Activated CD4-positive, alpha-beta T cell treated with anti-CD3 and anti-CD28 coated beads, Interleukin-2, amount 10 ng/mL, durations not matched to agents 7 days and 5 days (primary cell): ENCODE results near the gene GRM4. TPM values are rescaled to one million over a fixed set of nuclear protein-coding genes. Genes with fewer than 3 reads are reported as not detected.

Source experiments
- CTCF ChIA-PET: fragments of 350-600 bp; sonication (Branson Sonifier 250); formaldehyde crosslinking; loops from one replicate; lab custom pipeline; 2021; ENCODE audit warnings: antibody characterized with exemption; lab: Charles Lee
- POLR2A ChIA-PET: fragments of 350-600 bp; sonication (Branson Sonifier 250); formaldehyde crosslinking; loops from one replicate; lab custom pipeline; 2021; ENCODE audit warnings: antibody characterized with exemption; lab: Charles Lee
- DNase-seq: peaks from one replicate; pipeline ENCODE4 v3.0.0-alpha.2; 2020
- H3K27ac Mint-ChIP-seq: one replicate; pipeline ENCODE4 v1.8.0; 2021; ENCODE audit warnings: mild to moderate bottlenecking, moderate library complexity, mixed read lengths
- H3K27me3 Mint-ChIP-seq: one replicate; pipeline ENCODE4 v1.8.0; 2021; ENCODE audit warnings: mixed read lengths
- H3K36me3 Mint-ChIP-seq: one replicate; pipeline ENCODE4 v1.8.0; 2021; ENCODE audit warnings: low read depth, mixed read lengths
- H3K4me1 Mint-ChIP-seq: one replicate; pipeline ENCODE4 v1.8.0; 2021; ENCODE audit warnings: mixed read lengths
- H3K4me3 Mint-ChIP-seq: one replicate; pipeline ENCODE4 v1.8.0; 2021; ENCODE audit warnings: mild to moderate bottlenecking, moderate library complexity, mixed read lengths
- H3K9me3 Mint-ChIP-seq: one replicate; pipeline ENCODE4 v1.8.0; 2021; ENCODE audit warnings: mixed read lengths
- total RNA-seq, 2 experiments: library from RNA; stranded (reverse); gene quantifications; one replicate each; pipeline ENCODE4 v1.2.3, GENCODE V29; 2021

The GRM4 gene
- total RNA-seq, 2 experiments from 2014 or later: not detected

DNA sequence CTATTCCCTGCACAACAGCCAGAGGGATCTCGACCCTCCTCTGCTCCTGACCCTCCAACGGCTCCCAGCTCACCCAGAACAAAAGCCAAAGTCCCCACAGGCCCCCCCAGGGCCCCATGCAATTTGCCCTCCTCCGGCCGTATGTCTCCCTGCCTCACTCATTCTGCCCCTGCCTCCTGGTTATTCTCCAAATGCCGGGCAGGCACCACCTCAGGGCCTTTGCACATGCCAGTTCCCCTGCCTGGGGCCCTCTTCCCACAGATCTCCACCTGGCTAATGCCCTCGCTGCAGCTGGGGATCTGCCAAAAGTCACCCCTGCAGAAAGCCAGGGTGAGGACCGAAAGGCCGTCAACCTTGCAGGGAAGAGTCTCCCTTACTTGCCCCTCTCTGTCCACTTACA is 66.0 kb downstream of the GRM4 start:
- POLR2A ChIA-PET: no interaction called here
- no peaks in the 10 kb centered on the region for H3K9me3 Mint-ChIP-seq
- H3K4me3 Mint-ChIP-seq: no peak overlapping the region
- no peak for DNase-seq
- H3K27ac Mint-ChIP-seq: no peak overlapping the region
- no peaks in the 10 kb centered on the region for H3K4me1 Mint-ChIP-seq
- H3K36me3 Mint-ChIP-seq: no peaks in the 10 kb centered on the region
- H3K27me3 Mint-ChIP-seq: peaks cover 2% of the 10 kb centered on the region
- CTCF ChIA-PET: no interaction called here

DNA sequence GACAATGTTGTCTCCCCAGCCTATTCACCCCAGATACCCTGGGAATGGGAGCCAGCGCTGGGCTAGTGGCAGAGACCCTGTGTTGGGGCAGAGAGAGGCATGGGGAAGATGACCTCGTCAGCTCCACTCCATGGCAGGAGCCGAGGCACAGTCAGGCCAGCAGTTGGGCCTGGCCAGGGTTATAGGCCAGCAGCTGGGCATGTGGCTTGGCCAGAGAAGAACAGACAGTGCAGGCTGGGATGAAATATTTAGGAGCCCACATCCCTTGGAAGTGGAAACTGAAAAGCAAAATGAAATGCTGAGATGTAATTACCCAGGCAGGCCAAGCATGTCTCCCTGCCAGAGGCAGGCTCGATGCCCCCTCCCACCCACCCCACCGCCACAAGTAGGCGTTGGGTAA is 70.0 kb downstream of the GRM4 start:
- no peaks in the 10 kb centered on the region for H3K4me1 Mint-ChIP-seq
- H3K4me3 Mint-ChIP-seq: no peak overlapping the region
- no peaks in the 10 kb centered on the region for H3K9me3 Mint-ChIP-seq
- H3K36me3 Mint-ChIP-seq: no peaks in the 10 kb centered on the region
- ChIA-PET CTCF (no interaction called here), POLR2A (no interaction called here)
- DNase-seq: no peak
- no peak overlapping the region for H3K27ac Mint-ChIP-seq
- H3K27me3 Mint-ChIP-seq: peaks cover 2% of the 10 kb centered on the region

DNA sequence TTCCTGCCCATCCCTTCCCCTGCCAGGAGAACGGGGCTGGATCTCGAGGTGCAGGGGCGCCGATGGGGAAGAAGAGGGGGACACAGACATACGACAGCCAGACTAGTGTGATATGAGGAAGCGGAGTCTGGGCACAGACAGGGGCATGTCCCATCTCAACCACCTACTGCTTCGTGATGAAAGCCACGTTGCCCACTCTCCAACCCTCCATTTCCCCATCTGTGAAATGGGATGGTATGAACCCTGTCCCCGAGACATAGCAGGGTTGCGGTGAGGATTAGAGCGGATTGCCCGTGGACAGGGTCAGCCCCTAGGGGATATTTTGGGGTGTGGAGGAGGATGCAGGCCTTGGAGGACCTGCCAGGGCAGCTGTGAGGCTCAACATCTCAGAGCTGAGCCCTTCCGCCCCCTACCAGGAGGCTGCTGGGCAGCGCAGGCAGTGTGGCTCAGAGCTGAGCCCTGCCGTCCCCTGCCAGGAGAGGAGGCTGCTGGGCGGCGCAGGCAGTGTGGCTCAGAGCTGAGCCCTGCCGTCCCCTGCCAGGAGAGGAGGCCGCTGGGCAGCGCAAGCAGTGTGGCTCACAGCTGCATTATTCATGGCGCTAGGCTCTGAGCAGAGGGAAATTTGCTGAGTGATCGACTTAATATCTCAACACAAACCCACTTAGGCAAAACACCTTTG is 71.7 kb downstream of the GRM4 start:
- no peak for DNase-seq
- H3K4me3 Mint-ChIP-seq: no peak overlapping the region
- ChIA-PET POLR2A (no interaction called here), CTCF (no interaction called here)
- no peaks in the 10 kb centered on the region for H3K36me3 Mint-ChIP-seq
- no peaks in the 10 kb centered on the region for H3K4me1 Mint-ChIP-seq
- H3K9me3 Mint-ChIP-seq: no peaks in the 10 kb centered on the region
- H3K27me3 Mint-ChIP-seq: peaks cover 2% of the 10 kb centered on the region
- H3K27ac Mint-ChIP-seq: no peak overlapping the region

DNA sequence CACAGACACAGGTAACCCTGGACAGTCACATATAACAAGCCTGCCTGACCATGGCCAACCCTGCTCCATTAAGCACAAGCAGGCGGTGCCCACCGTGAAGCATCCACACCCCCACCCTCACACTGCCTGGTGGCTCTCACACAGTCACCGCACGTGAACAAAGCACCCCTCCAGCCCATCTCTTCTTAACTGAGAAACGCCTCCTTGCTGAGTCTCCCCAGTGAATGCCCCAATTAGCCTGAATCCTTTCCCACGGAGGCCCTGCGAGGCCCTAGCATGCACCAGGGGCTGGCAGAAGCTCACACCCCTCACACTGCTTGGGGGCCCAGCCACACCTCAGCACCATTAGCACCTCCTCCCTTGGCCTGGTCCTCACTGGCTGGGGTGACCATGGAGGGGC is 72.3 kb downstream of the GRM4 start:
- Mint-ChIP-seq H3K27me3 (peaks cover 2% of the 10 kb centered on the region), H3K27ac (no peak overlapping the region), H3K4me1 (no peaks in the 10 kb centered on the region), H3K9me3 (no peaks in the 10 kb centered on the region), H3K36me3 (no peaks in the 10 kb centered on the region), H3K4me3 (no peak overlapping the region)
- ChIA-PET CTCF (no interaction called here), POLR2A (no interaction called here)
- no peak for DNase-seq

DNA sequence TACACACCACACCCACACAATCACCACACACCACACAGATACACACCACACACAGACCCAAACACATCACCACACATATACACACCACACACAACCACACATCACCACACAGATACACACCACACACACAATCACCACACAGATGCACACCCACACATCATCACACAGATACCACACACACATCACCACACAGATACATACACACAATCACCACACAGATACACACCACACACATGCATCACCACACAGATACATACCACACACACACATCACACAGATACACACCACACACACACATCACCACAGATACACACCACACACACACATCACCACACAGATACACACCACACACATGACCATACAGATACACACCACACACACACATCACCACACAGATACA is 73.2 kb downstream of the GRM4 start:
- Mint-ChIP-seq H3K4me1 (no peaks in the 10 kb centered on the region), H3K27ac (no peak overlapping the region), H3K9me3 (no peaks in the 10 kb centered on the region), H3K27me3 (peaks cover 2% of the 10 kb centered on the region), H3K4me3 (no peak overlapping the region), H3K36me3 (no peaks in the 10 kb centered on the region)
- CTCF ChIA-PET: no interaction called here
- POLR2A ChIA-PET: no interaction called here
- DNase-seq: no peak

DNA sequence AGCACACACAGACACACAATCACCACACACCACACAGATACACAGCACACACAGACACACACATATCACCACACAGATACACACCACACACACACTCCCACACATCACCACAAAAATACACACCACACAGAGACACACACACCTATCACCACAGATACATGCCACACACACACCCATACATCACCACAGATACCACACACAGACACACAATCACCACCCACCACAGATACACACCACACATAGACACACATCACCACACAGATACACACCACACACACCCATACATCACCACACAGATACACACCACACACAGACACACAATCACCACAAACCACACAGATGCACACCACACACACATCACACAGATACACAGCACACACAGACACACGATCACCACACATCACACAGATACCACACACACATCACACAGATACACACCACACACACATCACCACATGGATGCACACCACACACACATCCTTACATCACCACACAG is 74.0 kb downstream of the GRM4 start:
- H3K27me3 Mint-ChIP-seq: no peaks in the 10 kb centered on the region
- no peak for DNase-seq
- no peaks in the 10 kb centered on the region for H3K4me1 Mint-ChIP-seq
- H3K36me3 Mint-ChIP-seq: no peaks in the 10 kb centered on the region
- H3K9me3 Mint-ChIP-seq: no peaks in the 10 kb centered on the region
- ChIA-PET CTCF (no interaction called here), POLR2A (no interaction called here)
- H3K27ac Mint-ChIP-seq: no peak overlapping the region
- H3K4me3 Mint-ChIP-seq: no peak overlapping the region

DNA sequence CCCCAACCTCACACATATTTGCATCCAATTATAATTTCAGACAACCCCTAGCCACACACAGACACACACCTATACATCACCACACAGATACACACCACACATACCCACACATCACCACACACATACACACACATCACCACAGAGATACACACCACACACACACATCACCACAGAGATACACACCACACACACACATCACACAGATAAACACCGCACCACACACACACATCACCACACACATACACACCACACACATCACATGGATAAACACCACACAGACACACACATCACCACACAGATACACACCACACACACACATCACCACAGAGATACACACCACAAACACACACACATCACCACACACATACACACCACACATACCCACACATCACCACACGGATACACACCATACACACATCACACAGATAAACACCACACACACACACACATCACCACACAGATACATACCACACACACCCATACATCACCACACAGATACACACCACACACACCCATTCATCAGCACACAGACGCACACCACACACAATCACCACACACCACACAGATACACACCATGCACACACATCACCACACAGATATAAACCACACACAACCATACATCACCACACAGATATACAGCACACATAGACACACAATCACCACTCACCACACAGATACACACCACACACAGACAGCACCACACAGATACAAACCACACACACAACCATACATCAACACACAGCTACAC is 74.6 kb downstream of the GRM4 start:
- CTCF ChIA-PET: no interaction called here
- no peaks in the 10 kb centered on the region for H3K9me3 Mint-ChIP-seq
- DNase-seq: no peak
- no peak overlapping the region for H3K4me3 Mint-ChIP-seq
- no peaks in the 10 kb centered on the region for H3K36me3 Mint-ChIP-seq
- POLR2A ChIA-PET: no interaction called here
- H3K4me1 Mint-ChIP-seq: no peaks in the 10 kb centered on the region
- no peaks in the 10 kb centered on the region for H3K27me3 Mint-ChIP-seq
- no peak overlapping the region for H3K27ac Mint-ChIP-seq

DNA sequence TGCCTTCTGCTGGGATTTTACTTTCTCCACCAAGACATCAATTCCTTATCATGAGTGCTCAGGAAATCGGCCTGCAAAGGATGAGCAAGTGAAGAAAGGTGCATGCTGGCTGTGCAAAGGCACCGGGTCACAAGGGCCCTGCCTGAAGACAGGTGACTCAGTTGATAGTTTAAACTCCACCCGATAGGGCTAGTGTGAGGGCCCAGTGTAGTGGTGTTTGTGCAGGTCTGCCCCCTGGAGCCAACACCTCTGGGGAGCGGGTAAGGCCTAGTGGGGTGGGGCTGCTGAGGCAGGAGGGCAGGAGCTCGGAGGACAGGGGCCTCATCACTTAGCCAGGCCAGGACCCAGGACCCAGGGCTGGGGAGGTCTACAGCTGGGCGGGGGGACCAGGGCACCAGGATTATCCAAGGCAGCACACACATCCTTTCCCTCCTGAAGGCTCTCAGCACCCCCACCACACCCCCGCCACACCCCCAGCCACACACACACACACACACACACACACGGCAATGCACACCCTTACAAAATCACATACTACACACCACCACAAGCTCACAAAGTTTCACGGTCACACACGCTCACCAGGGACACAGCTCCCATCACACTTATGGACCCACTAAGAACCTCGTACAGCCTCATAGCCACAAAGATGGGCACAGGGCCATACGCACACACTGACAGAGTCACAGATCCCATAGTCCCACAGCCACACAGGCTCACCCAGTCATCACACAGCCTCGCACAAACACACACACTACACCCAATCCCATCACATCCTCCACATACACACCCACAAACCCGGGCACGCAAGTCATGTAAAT is 75.4 kb downstream of the GRM4 start:
- no peaks in the 10 kb centered on the region for H3K36me3 Mint-ChIP-seq
- CTCF ChIA-PET: no interaction called here

DNA sequence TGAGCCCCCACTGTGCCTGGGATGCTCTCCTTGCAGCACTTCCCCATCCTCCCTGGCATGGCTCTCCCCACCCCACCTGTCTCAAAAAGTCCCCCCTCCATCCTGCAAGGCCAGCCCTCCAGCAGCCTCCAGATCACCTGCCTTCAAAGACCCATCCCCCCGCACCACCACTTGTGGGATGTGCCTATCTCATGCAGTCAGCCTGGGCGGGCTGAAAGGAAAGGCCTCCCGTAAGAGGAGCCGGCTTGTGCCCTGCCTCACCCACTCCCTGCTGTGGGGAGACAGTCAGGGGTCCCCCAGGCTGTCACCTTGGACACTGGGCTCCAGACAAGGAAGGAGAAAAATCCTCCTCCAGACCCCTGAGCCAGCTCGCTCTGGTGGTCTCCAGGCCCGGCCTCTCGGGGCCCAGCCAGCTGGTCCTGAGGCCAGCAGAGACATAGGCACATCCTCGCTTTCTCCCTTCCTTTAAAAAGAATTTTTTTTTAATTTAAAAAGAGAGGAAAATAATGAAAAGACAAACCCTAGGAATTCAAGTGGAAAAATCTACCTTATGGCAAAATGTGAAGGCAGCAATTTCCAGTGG is 77.3 kb downstream of the GRM4 start:
- no peak overlapping the region for H3K27ac Mint-ChIP-seq
- POLR2A ChIA-PET: no interaction called here
- H3K4me1 Mint-ChIP-seq: no peaks in the 10 kb centered on the region
- H3K27me3 Mint-ChIP-seq: no peaks in the 10 kb centered on the region
- H3K9me3 Mint-ChIP-seq: no peaks in the 10 kb centered on the region
- H3K4me3 Mint-ChIP-seq: no peak overlapping the region
- CTCF ChIA-PET: interaction anchor here (1.0 kb wide), 1 partner anchor 94 kb away, joined by 4 read pairs; no protein-coding TSS in a partner anchor
- DNase-seq: no peak
- no peaks in the 10 kb centered on the region for H3K36me3 Mint-ChIP-seq

More for the DNA sequence above, 75.4 kb downstream of the GRM4 start:
- Mint-ChIP-seq H3K4me1 (no peaks in the 10 kb centered on the region), H3K27me3 (no peaks in the 10 kb centered on the region), H3K27ac (no peak overlapping the region), H3K9me3 (no peaks in the 10 kb centered on the region), H3K4me3 (no peak overlapping the region)
- no peak for DNase-seq
- POLR2A ChIA-PET: no interaction called here

DNA sequence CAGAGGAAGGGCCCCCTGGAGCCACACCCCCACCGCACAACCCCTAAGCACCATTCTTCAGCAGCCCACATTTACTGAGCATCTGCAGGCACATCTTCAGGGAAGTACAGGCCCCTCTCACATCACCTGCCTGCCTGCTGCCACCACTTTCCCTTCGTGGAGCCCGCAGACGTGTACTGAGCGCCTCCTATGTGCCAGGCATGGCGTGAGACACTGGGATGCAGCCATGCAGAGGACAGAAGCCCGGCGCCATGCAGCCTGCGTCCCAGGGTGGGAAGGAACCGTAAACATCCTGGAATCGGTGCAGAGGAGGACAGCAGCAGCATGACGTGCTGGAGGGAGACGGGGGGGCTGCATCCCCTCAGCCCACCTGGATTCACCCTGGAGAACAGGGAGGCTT is 78.1 kb downstream of the GRM4 start:
- no peak for DNase-seq
- CTCF ChIA-PET: no interaction called here
- Mint-ChIP-seq H3K4me3 (no peak overlapping the region), H3K27ac (no peak overlapping the region), H3K27me3 (no peaks in the 10 kb centered on the region), H3K4me1 (no peaks in the 10 kb centered on the region), H3K36me3 (no peaks in the 10 kb centered on the region), H3K9me3 (no peaks in the 10 kb centered on the region)
- POLR2A ChIA-PET: no interaction called here

DNA sequence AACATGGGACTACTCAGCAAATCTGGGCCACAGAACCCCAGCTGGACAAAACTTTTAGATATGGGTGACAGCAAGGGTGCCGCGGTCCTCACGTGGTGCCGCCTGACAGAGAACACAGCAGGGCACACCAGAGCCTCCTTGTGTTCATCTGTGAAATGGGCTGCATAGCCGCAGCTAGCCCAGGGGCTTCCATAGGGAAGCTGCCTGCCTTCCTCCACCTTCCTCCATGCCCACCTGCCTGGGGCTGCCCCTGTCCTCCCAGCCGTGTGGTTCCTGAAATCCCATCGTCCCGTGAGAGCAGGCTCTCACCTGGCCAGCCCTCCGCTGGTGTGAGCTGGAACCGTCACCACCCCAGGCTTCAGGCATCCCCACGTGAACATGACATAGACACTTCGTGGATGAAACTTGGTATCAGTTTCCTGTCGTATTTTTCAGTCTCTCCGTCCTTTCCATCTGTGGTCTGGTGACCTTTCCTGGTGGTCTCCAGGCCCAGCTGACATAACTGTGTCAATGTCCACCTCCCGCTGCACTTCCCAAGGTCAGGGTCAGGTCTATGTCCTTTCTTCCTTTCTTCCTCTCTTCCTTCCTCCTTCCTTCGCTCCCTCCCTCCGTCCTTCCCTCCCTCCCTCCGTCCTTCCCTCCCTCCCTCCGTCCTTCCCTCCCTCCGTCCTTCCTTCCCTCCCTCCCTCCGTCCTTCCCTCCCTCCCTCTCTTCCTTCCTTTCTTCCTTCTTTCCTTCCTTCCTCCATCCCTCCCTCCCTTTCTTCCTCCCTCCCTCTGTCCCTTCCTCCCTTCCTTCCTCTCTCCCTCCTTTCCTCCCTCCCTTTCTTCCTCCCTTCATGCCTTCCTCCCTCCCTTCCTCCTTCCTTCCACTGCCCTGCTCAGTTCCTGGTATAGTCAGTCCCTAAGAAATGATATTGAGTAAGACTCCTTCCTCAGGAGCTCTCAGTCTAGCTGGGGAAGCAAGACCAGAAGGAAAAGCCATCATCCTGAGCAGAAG is 78.8 kb downstream of the GRM4 start:
- Mint-ChIP-seq H3K4me3 (no peak overlapping the region), H3K9me3 (no peaks in the 10 kb centered on the region), H3K27me3 (no peaks in the 10 kb centered on the region), H3K27ac (no peak overlapping the region), H3K4me1 (no peaks in the 10 kb centered on the region), H3K36me3 (no peaks in the 10 kb centered on the region)
- DNase-seq: no peak
- ChIA-PET CTCF (no interaction called here), POLR2A (no interaction called here)

DNA sequence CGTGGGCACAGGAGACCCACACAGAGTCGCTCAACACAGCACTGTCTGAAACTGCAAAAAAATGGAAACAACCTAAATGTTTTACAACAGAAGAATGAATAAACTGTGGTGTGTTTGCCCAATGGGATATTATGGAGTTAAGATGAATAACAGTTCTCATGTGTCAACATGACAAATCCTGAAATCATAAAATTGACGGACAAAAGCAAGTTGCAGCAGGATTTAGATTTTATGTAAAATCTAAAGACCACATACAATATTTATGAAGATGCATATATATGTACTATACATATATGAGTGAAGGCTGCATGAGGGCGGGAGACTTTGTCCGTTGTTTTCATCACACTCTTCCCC is 79.7 kb downstream of the GRM4 start:
- Mint-ChIP-seq H3K36me3 (no peaks in the 10 kb centered on the region), H3K27ac (no peak overlapping the region), H3K4me1 (no peaks in the 10 kb centered on the region), H3K4me3 (no peak overlapping the region), H3K27me3 (no peaks in the 10 kb centered on the region), H3K9me3 (no peaks in the 10 kb centered on the region)
- POLR2A ChIA-PET: no interaction called here
- DNase-seq: no peak
- CTCF ChIA-PET: no interaction called here
